GM21423 (cell line): ENCODE data around the gene FBXL2.
"Not testable (repeated sequence)": the region's sequence is repeated elsewhere in the genome, so short reads cannot be mapped to it uniquely, and the experiment has no call there.

ENCODE experiments used
- ATAC-seq: cut with Tn5 transposase; IDR thresholded peaks from one replicate; pipeline ENCODE4 v1.9.1; 2021; ENCODE audit warnings: mild to moderate bottlenecking, moderate library complexity; ENCODE audit not compliant: unreplicated experiment

Gene FBXL2

DNA sequence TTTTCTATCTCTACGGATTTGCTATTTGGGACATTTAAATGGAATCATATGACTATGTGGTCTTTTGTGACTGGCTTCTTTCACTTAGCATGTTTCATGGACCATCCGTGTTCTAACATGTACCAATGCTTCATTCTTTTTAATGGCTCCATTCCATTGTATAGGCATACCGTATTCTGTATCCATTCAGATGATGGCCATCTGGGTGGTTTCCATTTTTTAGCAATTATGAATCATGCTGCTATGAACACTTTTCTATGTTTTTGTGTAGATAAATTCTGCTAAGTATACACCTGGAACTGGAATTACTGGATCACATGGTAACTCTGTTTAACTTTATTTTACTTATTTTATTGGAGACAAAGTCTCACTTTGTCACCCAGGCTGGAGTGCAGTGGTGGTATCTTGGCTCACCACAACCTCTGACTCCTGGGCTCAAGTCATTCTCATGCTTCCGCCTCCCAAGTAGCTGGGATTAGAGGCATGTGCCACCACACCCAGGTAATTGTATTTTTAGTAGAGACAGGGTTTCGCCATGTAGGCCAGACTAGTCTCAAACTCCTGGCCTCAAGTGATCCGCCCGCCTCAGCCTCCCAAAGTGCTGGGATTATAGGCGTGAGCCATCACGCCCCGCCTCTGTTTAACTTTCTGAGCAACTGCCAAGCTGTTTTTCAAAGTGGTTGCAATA, 149.5 kb downstream of the FBXL2 start:
- ATAC-seq = no peak

DNA sequence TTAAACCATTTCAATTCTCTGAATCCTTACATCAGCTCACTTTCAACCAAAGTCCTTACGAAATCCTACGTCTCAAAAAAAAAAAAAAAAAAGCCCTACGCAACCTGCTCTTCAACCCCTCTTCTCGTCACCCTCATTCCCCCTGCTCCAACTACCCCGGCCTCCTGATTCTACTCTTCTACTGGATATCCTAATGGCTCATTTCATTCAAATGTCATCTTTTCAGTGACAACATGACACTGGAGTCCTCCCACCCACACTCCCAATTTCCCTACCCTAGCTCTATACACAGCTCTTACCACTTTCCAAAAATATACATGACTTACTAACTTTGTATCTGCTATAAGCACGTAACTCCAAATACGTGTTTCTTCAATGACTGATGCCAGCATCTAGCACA, 151.5 kb downstream of the FBXL2 start:
- no peak for ATAC-seq

DNA sequence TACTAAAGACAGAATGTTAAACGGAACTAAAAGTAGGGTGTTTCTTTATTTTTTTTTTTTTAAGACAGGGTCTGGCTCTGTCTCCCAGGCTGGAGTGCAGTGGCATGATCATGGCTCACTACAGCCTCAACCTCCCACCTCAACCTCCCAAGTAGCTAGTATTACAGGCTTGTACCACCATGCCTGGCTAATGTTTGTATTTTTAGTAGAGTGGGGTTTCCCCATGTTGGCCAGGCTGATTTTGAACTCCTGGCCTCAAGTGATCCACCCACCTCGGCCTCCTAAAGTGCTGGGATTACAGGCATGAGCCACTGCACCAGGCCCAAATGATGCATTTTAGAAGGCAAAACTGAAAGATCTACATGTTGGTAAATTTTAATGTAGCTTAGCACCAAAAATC, 152.1 kb downstream of the FBXL2 start:
- not testable (repeated sequence) for ATAC-seq

DNA sequence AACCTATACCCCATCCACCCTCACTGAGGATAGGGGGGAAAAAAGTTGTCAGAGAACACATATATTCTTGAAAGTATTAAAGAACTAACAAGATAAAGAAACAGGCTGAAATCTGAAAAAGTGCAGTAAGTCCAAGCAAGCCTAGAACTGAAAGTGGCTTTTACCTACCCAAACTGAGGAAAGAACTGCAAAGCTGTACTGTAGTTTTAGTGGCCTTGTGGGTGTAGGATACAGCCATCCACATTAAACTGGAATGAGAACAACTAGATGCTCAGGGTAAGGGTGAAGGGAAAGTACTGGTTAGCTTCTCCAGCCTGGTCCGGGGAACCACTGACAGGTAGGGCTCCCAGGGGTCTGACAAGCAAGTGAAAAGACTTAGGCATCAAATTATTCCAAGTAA, 152.8 kb downstream of the FBXL2 start:
- no peak for ATAC-seq

DNA sequence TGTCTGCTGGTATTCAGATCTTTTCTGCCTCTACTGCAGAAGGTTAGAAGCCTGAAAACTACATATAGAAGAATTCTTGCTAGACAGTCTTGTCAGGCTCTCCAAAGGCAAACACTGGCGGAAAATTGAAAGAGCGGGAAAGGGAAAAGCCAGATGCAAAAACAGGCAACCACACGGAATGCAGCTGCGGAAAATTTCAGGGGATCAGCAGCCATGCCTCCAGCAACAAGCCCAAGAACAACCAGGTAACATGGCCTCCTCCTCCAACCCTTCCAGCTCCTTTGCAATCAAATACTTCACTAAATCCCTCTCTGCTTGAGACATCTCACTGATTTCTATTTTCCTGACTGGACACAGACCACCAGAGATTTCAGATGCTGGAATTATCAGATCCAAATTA, 153.3 kb downstream of the FBXL2 start:
- no peak for ATAC-seq

DNA sequence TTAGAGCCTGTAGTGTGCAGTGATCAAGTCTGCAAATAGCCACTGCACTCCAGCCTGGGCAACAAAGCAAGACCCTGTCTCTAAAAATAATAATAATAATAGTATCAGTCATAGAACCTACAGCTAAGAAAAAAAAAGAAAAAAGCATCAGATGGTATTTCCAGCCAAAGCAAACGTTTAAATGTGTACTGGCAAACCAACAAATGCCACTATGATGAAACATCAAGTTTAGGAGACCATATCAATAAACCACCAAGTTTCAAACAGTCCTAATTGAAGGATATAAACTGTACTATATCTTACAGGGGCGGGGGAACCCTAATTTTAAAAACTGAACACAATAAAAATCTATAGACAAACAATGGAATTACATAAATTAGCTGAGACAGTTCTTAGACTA, 156.6 kb downstream of the FBXL2 start:
- no peak for ATAC-seq
